ENCODE data around the gene CHRNA9. TPM values are rescaled to one million over a fixed set of nuclear protein-coding genes. Genes with fewer than 3 reads are reported as not detected.
"Not testable (repeated sequence)": the region's sequence is repeated elsewhere in the genome, so short reads cannot be mapped to it uniquely, and the experiment has no call there.

CHRNA9 gene
- total and polyA plus RNA-seq, 2 donors (not counting 1 experiment from before 2014, with no cell fraction given), result 0.07 TPM; not detected in 1

DNA sequence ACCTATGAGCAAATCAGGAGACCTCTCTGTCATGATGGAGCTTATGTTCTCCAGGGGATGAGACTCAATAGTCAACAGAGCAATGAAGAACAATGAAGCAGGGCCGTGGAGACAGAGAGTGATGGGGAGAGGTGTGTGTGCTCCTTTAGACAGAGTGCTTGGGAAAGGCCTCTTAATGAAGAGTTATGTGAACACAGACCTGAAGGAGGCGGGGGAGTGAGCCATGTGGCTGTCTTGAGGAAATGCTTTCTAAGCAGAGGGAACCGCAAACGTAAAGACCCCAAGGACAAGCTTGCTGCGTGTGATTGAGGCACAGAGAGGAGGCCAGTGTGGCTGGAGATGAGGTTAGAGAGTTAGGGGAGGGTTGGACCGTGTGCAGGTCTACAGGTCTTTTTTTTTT, 53.1 kb downstream of the CHRNA9 start:
- intact Hi-C loops (cut with micrococcal nuclease), result no loop called here
- no peaks in the 10 kb centered on the region for H3K36me3 ChIP-seq (replicated peaks in 1 of 2; ENCODE audit: control extremely low read depth in 1 of 2, control insufficient read depth in 1 of 2, extremely low read depth in 1 of 2, insufficient read depth in 2 of 2, low read length in 1 of 2)
- H3K9ac ChIP-seq (ENCODE audit: low read length), result no peak overlapping the region
- H3K4me1 ChIP-seq (ENCODE audit: control insufficient read depth in 2 of 2, insufficient read depth in 2 of 2, low read length in 2 of 2), result no peaks in the 10 kb centered on the region
- H4K20me1 ChIP-seq (ENCODE audit: control insufficient read depth, insufficient read depth, low read length, poor library complexity, severe bottlenecking), result no peaks in the 10 kb centered on the region
- DNase-seq (no peak), ATAC-seq (ENCODE audit: low read depth) (no peak)
- H3K9me3 ChIP-seq (ENCODE audit: control extremely low read depth in 1 of 3, control insufficient read depth in 2 of 3, insufficient read depth in 1 of 3, low read length in 2 of 3), result no peaks in the 10 kb centered on the region
- ChIA-PET POLR2A (no interaction called here), CTCF (no interaction called here)
- no peak overlapping the region for H3K27ac ChIP-seq (ENCODE audit: low read length in 2 of 2)
- H2AFZ ChIP-seq (ENCODE audit: insufficient read depth, low read depth, low read length, poor library complexity, severe bottlenecking), result peak overlapping the region; percentile 49
- Mint-ChIP-seq H3K9me3 (ENCODE audit: insufficient read depth) (no peaks in the 10 kb centered on the region), H3K4me1 (no peaks in the 10 kb centered on the region), H3K4me3 (no peak overlapping the region), H3K27ac (no peak overlapping the region), H3K27me3 (no peaks in the 10 kb centered on the region)
- no peaks in the 10 kb centered on the region for H3K79me2 ChIP-seq (ENCODE audit: control insufficient read depth, insufficient read depth, low read length)
- 41% methylated on average over 3 of the region's 6 CpGs for WGBS (ENCODE audit: insufficient coverage)
- no peak overlapping the region for H3K4me2 ChIP-seq (replicated peaks; ENCODE audit: low read depth, low read length, poor library complexity, severe bottlenecking)
- no peak overlapping the region for H3K4me3 ChIP-seq (ENCODE audit: control extremely low read depth in 1 of 5, extremely low read depth in 1 of 5, insufficient read depth in 1 of 5, low read depth in 2 of 5, low read length in 4 of 5)
- H3K27me3 ChIP-seq (replicated peaks in 1 of 4; ENCODE audit: control extremely low read depth in 1 of 4, control insufficient read depth in 3 of 4, insufficient read depth in 4 of 4, low read length in 3 of 4), result no peaks in the 10 kb centered on the region
- no peak for TF ChIP-seq EZH2 (IDR thresholded peaks at IDR 0.05; ENCODE audit: borderline replicate concordance, insufficient read depth, low read depth, low read length, poor library complexity, severe bottlenecking)
- TF ChIP-seq, protein P1, sequence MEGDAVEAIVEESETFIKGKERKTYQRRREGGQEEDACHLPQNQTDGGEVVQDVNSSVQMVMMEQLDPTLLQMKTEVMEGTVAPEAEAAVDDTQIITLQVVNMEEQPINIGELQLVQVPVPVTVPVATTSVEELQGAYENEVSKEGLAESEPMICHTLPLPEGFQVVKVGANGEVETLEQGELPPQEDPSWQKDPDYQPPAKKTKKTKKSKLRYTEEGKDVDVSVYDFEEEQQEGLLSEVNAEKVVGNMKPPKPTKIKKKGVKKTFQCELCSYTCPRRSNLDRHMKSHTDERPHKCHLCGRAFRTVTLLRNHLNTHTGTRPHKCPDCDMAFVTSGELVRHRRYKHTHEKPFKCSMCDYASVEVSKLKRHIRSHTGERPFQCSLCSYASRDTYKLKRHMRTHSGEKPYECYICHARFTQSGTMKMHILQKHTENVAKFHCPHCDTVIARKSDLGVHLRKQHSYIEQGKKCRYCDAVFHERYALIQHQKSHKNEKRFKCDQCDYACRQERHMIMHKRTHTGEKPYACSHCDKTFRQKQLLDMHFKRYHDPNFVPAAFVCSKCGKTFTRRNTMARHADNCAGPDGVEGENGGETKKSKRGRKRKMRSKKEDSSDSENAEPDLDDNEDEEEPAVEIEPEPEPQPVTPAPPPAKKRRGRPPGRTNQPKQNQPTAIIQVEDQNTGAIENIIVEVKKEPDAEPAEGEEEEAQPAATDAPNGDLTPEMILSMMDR (IDR thresholded peaks at IDR 0.05), result no peak

DNA sequence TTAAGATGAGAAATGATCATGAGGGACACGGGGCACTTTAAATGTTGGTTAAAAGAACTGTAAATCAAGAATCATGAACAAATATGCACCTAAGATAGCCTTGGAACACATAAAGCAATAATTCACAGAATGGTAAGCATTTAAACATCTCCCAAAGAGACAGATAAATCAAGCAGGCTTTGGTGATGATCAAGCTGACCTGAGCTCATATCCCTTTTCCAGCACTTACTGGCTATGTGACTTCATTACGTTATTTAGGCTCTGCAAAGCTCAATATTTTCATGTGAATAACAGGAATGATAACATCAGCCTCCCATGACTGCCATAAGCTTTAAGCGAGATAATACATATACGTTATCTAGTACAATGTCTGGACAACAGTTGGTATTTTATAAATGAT, 54.9 kb downstream of the CHRNA9 start:
- ChIA-PET POLR2A (interaction anchor here (1.0 kb wide), 1 partner anchor 9 kb away, joined by 3 read pairs; no protein-coding TSS in a partner anchor), CTCF (no interaction called here)
- H3K36me3 ChIP-seq (replicated peaks in 1 of 2; ENCODE audit: control extremely low read depth in 1 of 2, control insufficient read depth in 1 of 2, extremely low read depth in 1 of 2, insufficient read depth in 2 of 2, low read length in 1 of 2), result no peaks in the 10 kb centered on the region
- H3K4me1 ChIP-seq (ENCODE audit: control insufficient read depth in 2 of 2, insufficient read depth in 2 of 2, low read length in 2 of 2), result no peaks in the 10 kb centered on the region
- H4K20me1 ChIP-seq (ENCODE audit: control insufficient read depth, insufficient read depth, low read length, poor library complexity, severe bottlenecking), result no peaks in the 10 kb centered on the region
- DNase-seq (no peak), ATAC-seq (ENCODE audit: low read depth) (no peak)
- H3K27ac ChIP-seq (ENCODE audit: low read length in 2 of 2), result no peak overlapping the region
- TF ChIP-seq, protein P1 (IDR thresholded peaks at IDR 0.05), result no peak
- no peak for TF ChIP-seq EZH2 (IDR thresholded peaks at IDR 0.05; ENCODE audit: borderline replicate concordance, insufficient read depth, low read depth, low read length, poor library complexity, severe bottlenecking)
- Mint-ChIP-seq H3K4me3 (no peak overlapping the region), H3K27ac (no peak overlapping the region), H3K4me1 (no peaks in the 10 kb centered on the region), H3K9me3 (ENCODE audit: insufficient read depth) (no peaks in the 10 kb centered on the region), H3K27me3 (no peaks in the 10 kb centered on the region)
- intact Hi-C loops (cut with micrococcal nuclease), result no loop called here
- H3K9me3 ChIP-seq (ENCODE audit: control extremely low read depth in 1 of 3, control insufficient read depth in 2 of 3, insufficient read depth in 1 of 3, low read length in 2 of 3), result no peaks in the 10 kb centered on the region
- no peak overlapping the region for H2AFZ ChIP-seq (ENCODE audit: insufficient read depth, low read depth, low read length, poor library complexity, severe bottlenecking)
- H3K79me2 ChIP-seq (ENCODE audit: control insufficient read depth, insufficient read depth, low read length), result no peaks in the 10 kb centered on the region
- H3K9ac ChIP-seq (ENCODE audit: low read length), result no peak overlapping the region
- no peak overlapping the region for H3K4me2 ChIP-seq (replicated peaks; ENCODE audit: low read depth, low read length, poor library complexity, severe bottlenecking)
- H3K27me3 ChIP-seq (replicated peaks in 1 of 4; ENCODE audit: control extremely low read depth in 1 of 4, control insufficient read depth in 3 of 4, insufficient read depth in 4 of 4, low read length in 3 of 4), result no peaks in the 10 kb centered on the region
- no peak overlapping the region for H3K4me3 ChIP-seq (ENCODE audit: control extremely low read depth in 1 of 5, extremely low read depth in 1 of 5, insufficient read depth in 1 of 5, low read depth in 2 of 5, low read length in 4 of 5)
- 100% methylated on average over 1 of the region's 4 CpGs for WGBS (ENCODE audit: insufficient coverage)

DNA sequence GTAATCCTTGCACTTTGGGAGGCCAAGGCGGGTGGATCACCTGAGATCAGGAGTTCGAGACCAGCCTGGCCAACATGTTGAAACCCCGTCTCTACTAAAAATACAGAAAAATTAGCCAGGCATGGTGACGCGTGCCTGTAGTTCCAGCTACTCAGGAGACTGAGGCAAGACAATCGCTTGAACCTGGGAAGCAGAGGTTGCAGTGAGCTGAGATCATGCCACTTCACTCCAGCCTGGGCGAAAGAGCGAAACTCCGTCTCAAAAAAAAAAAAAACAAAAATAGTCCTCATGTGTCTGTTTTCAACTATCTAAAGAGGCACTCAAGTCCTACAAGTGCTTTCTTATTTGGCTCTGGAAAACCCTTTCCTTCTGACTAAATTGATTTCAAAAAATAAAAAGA, 57.1 kb downstream of the CHRNA9 start:
- H3K27ac ChIP-seq (ENCODE audit: low read length in 2 of 2); DNase-seq; POLR2A ChIA-PET; H4K20me1 ChIP-seq (ENCODE audit: control insufficient read depth, insufficient read depth, low read length, poor library complexity, severe bottlenecking); H3K4me1 Mint-ChIP-seq; H3K79me2 ChIP-seq (ENCODE audit: control insufficient read depth, insufficient read depth, low read length); H3K27me3 ChIP-seq (replicated peaks in 1 of 4; ENCODE audit: control extremely low read depth in 1 of 4, control insufficient read depth in 3 of 4, insufficient read depth in 4 of 4, low read length in 3 of 4); H3K27ac Mint-ChIP-seq; H3K4me3 Mint-ChIP-seq; intact Hi-C loops (cut with micrococcal nuclease); H3K27me3 Mint-ChIP-seq; ATAC-seq (ENCODE audit: low read depth); H2AFZ ChIP-seq (ENCODE audit: insufficient read depth, low read depth, low read length, poor library complexity, severe bottlenecking); H3K4me2 ChIP-seq (replicated peaks; ENCODE audit: low read depth, low read length, poor library complexity, severe bottlenecking); H3K9me3 Mint-ChIP-seq (ENCODE audit: insufficient read depth); H3K4me3 ChIP-seq (ENCODE audit: control extremely low read depth in 1 of 5, extremely low read depth in 1 of 5, insufficient read depth in 1 of 5, low read depth in 2 of 5, low read length in 4 of 5); H3K36me3 ChIP-seq (replicated peaks in 1 of 2; ENCODE audit: control extremely low read depth in 1 of 2, control insufficient read depth in 1 of 2, extremely low read depth in 1 of 2, insufficient read depth in 2 of 2, low read length in 1 of 2); H3K4me1 ChIP-seq (ENCODE audit: control insufficient read depth in 2 of 2, insufficient read depth in 2 of 2, low read length in 2 of 2); H3K9me3 ChIP-seq (ENCODE audit: control extremely low read depth in 1 of 3, control insufficient read depth in 2 of 3, insufficient read depth in 1 of 3, low read length in 2 of 3); H3K9ac ChIP-seq (ENCODE audit: low read length): not testable (repeated sequence)
- CTCF ChIA-PET, result interaction anchor here (0.7 kb wide), 1 partner anchor 13 kb away, joined by 3 read pairs; no protein-coding TSS in a partner anchor
- 93% methylated on average over 9 of the region's 9 CpGs for WGBS (ENCODE audit: insufficient coverage)
